Vagina (tissue), 2 donors: ENCODE data around the gene PAMR1.

ENCODE experiments used
- CTCF ChIP-seq, 3 experiments: fragments of 450-650 bp in 2 of 3; fragments of 200-600 bp in 1 of 3; sonication (generic) in 1 of 3; IDR thresholded peaks; one replicate each; pipeline ENCODE4 v1.5.1; 2017 to 2019; ENCODE audit warnings: antibody characterized with exemption in 3 of 3, mild to moderate bottlenecking in 2 of 3, moderate library complexity in 2 of 3
- POLR2A ChIP-seq, 2 donors: fragments of 450-650 bp; IDR thresholded peaks; one replicate each; pipeline ENCODE4 v1.6.1; 2017; ENCODE audit warnings: antibody characterized with exemption in 2 of 2, mild to moderate bottlenecking in 2 of 2, moderate library complexity in 2 of 2
- POLR2AphosphoS5 ChIP-seq, 2 donors: sonication (generic); formaldehyde crosslinking; IDR thresholded peaks; one replicate each; pipeline ENCODE4 v1.9.0; 2017; ENCODE audit warnings: antibody characterized with exemption in 2 of 2, mild to moderate bottlenecking in 2 of 2, low read depth in 1 of 2; ENCODE audit not compliant: insufficient read depth in 1 of 2

GRCh38 chr11:35464308-35464707 is 61.1 kb downstream of the PAMR1 start:
- TF ChIP-seq POLR2A (IDR thresholded peaks at IDR 0.05) (no peak), POLR2AphosphoS5 (IDR thresholded peaks at IDR 0.05; ENCODE audit: insufficient read depth in 1 of 2, low read depth in 1 of 2) (no peak), CTCF (IDR thresholded peaks at IDR 0.05) (no peak)
